Measurements from ENCODE around the gene DIAPH3. TPM values are rescaled to one million over a fixed set of nuclear protein-coding genes. Genes with fewer than 3 reads are reported as not detected.

Gene DIAPH3
- total and polyA plus RNA-seq, 2 of the 8 experiments (the other 6 are each of a cell fraction or from before 2014, with no cell fraction given), result 8.0 to 30.8 TPM

GRCh38 chr13:60000976-60001375, 162.8 kb downstream of the DIAPH3 start (continued):
- no peak for TF ChIP-seq CTCF (IDR thresholded peaks at IDR 0.05; ENCODE audit: control extremely low read depth in 1 of 3, insufficient read depth in 1 of 3, low read depth in 1 of 3, low read length in 3 of 3)
- no peak for TF ChIP-seq TCF12 (IDR thresholded peaks at IDR 0.05; ENCODE audit: low read depth, low read length)
- no peak for TF ChIP-seq PHF8 (conservative IDR thresholded peaks at IDR 0.05; ENCODE audit: low read depth, low read length)
- no peak for TF ChIP-seq TEAD4 (IDR thresholded peaks at IDR 0.05; ENCODE audit: low read depth, low read length)
- TF ChIP-seq TBP (IDR thresholded peaks at IDR 0.05; ENCODE audit: low read depth, low read length), result no peak
- TF ChIP-seq CBX5 (IDR thresholded peaks at IDR 0.05; ENCODE audit: low read depth, low read length), result no peak
- TF ChIP-seq E2F6 (IDR thresholded peaks at IDR 0.05), result no peak

Measured in H1 (cell line).